HepG2 (cell line): ENCODE results near the gene EFCAB11. TPM values are rescaled to one million over a fixed set of nuclear protein-coding genes. Genes with fewer than 3 reads are reported as not detected.

Experiments
- ATAC-seq: fragments of 200-7000 bp; cut with Tn5 transposase; 3 replicates; pipeline ENCODE4 v1.9.1; 2020; ENCODE audit warnings: mild to moderate bottlenecking, moderate library complexity
- BruUV-seq: library from RNA; stranded (reverse); fragments of 400-500 nt; replicated peaks from 2 replicates; lab custom pipeline; 2021; lab: Mats Ljungman, UMichigan
- CTCF ChIA-PET: fragments of 300-600 bp; formaldehyde crosslinking; extraction: SDS; loops from one replicate; lab custom pipeline; 2021; ENCODE audit warnings: low total read pairs, inconsistent platforms, low intra/inter-chr PET ratio; lab: Yijun Ruan, JAX
- POLR2A ChIA-PET: fragments of 350-600 bp; sonication (Branson Sonifier 250); formaldehyde crosslinking; loops from one replicate; lab custom pipeline; 2020; ENCODE audit warnings: antibody characterized with exemption, inconsistent platforms; lab: Yijun Ruan, JAX
- DNase-seq: peaks from one replicate; pipeline ENCODE4 v3.0.0-alpha.2; 2015; ENCODE audit warnings: low spot score
- FAIRE-seq: peaks from 3 replicates; lab custom pipeline; 2011; peaks lifted over from hg19 to GRCh38; lab: Jason Lieb, UNC
- H2AFZ ChIP-seq: one replicate; pipeline ENCODE4 v1.6.1; 2011; ENCODE audit warnings: low read length, inconsistent platforms
- H3K27ac ChIP-seq: fragments of 300-600 bp; 3 replicates; pipeline ENCODE4 v1.8.0; 2011; ENCODE audit warnings: mixed run types, mild to moderate bottlenecking, mixed read lengths, low read length, inconsistent platforms; ENCODE audit not compliant: insufficient read depth; ENCODE audit errors: extremely low read length
- H3K27me3 ChIP-seq, 2 experiments: fragments of 200-600 bp in 1 of 2; 2 replicates in 1 of 2; 3 replicates in 1 of 2; pipeline versions ENCODE4 v1.6.0 to v1.8.0; 2011; ENCODE audit warnings: low read length in 2 of 2, mild to moderate bottlenecking in 2 of 2, moderate library complexity in 2 of 2, inconsistent platforms in 1 of 2; ENCODE audit not compliant: insufficient read depth in 2 of 2, control insufficient read depth in 1 of 2
- H3K36me3 ChIP-seq, 2 experiments: fragments of 200-600 bp in 1 of 2; replicated peaks in 1 of 2; 2 replicates in 1 of 2; 3 replicates in 1 of 2; pipeline versions ENCODE4 v1.5.1 to v1.8.0; 2011; ENCODE audit warnings: low read length in 2 of 2, inconsistent platforms in 1 of 2; ENCODE audit not compliant: insufficient read depth in 2 of 2, control insufficient read depth in 1 of 2
- H3K4me1 ChIP-seq: 2 replicates; pipeline ENCODE4 v1.5.1; 2012; ENCODE audit warnings: low read length, inconsistent platforms; ENCODE audit not compliant: insufficient read depth
- H3K4me2 ChIP-seq: 2 replicates; pipeline ENCODE4 v1.6.0; 2011; ENCODE audit warnings: low read depth, low read length, inconsistent platforms
- H3K4me3 ChIP-seq, 3 experiments: fragments of 200-600 bp in 1 of 3; sonication (generic), shearing (Covaris generic) in 1 of 3; replicated peaks in 1 of 3; 2 replicates each; pipeline ENCODE4 v1.5.1; 2011 to 2016; ENCODE audit warnings: low read length in 3 of 3, inconsistent platforms in 2 of 3, low read depth in 2 of 3, mild to moderate bottlenecking in 2 of 3, control low read depth in 1 of 3, mixed read lengths in 1 of 3; ENCODE audit not compliant: insufficient read depth in 1 of 3
- H3K79me2 ChIP-seq: one replicate; pipeline ENCODE4 v1.6.1; 2011; ENCODE audit warnings: low read length, inconsistent platforms; ENCODE audit not compliant: insufficient read depth
- H3K9ac ChIP-seq: 2 replicates; pipeline ENCODE4 v1.6.0; 2011; ENCODE audit warnings: mild to moderate bottlenecking, low read depth, low read length, inconsistent platforms; ENCODE audit not compliant: insufficient read depth
- H3K9me3 ChIP-seq: 2 replicates; pipeline ENCODE4 v1.5.1; 2012; ENCODE audit warnings: mild to moderate bottlenecking, low read length
- H4K20me1 ChIP-seq: 2 replicates; pipeline ENCODE4 v1.6.0; 2011; ENCODE audit warnings: inconsistent platforms, mild to moderate bottlenecking, low read length, moderate library complexity; ENCODE audit not compliant: insufficient read depth
- JUN ChIP-seq: sonication (generic); formaldehyde crosslinking; IDR thresholded peaks from 2 replicates; pipeline ENCODE4 v1.4.0; 2020; ENCODE audit warnings: mild to moderate bottlenecking, missing genetic modification reagents
- MAFF ChIP-seq: IDR thresholded peaks from 2 replicates; pipeline ENCODE4 v1.6.1; 2011; ENCODE audit warnings: low read depth, low read length, improper control_type of control experiment
- MAFK ChIP-seq, 2 experiments: IDR thresholded peaks in 1 of 2; conservative IDR thresholded peaks in 1 of 2; 2 replicates each; pipeline ENCODE4 v1.6.1; 2011; ENCODE audit warnings: improper control_type of control experiment in 2 of 2, low read length in 2 of 2
- MXD4 ChIP-seq: IDR thresholded peaks from 2 replicates; pipeline ENCODE4 v1.6.1; 2016; ENCODE audit warnings: mild to moderate bottlenecking, missing biosample characterization, missing genetic modification reagents
- SOX5 ChIP-seq: IDR thresholded peaks from 2 replicates; pipeline ENCODE4 v1.6.1; 2016; ENCODE audit warnings: borderline replicate concordance
- TCF7L2 ChIP-seq: IDR thresholded peaks from 2 replicates; pipeline ENCODE4 v1.6.1; 2011; ENCODE audit warnings: mild to moderate bottlenecking, low read depth, low read length, moderate library complexity
- U2AF1 ChIP-seq: fragments of 200-400 bp; formaldehyde crosslinking; optimal IDR thresholded peaks from 2 replicates; pipeline ENCODE3; 2017; ENCODE audit warnings: mild to moderate bottlenecking, low read depth, low read length
- ZNF44 ChIP-seq: sonication (generic); formaldehyde crosslinking; IDR thresholded peaks from 2 replicates; pipeline ENCODE4 v1.5.1; 2020; ENCODE audit warnings: mild to moderate bottlenecking, missing genetic modification reagents
- ZNF484 ChIP-seq: sonication (generic); formaldehyde crosslinking; IDR thresholded peaks from 2 replicates; pipeline ENCODE4 v1.5.1; 2020; ENCODE audit warnings: mild to moderate bottlenecking, low read depth, missing genetic modification reagents, borderline replicate concordance
- ZNF792 ChIP-seq: IDR thresholded peaks from 2 replicates; pipeline ENCODE4 v1.6.1; 2016
- ZNF841 ChIP-seq: sonication (generic); formaldehyde crosslinking; IDR thresholded peaks from 2 replicates; pipeline ENCODE4 v1.8.1; 2023; ENCODE audit warnings: missing genetic modification reagents, borderline replicate concordance
- WGBS: methylation state at CpG from one replicate; pipeline ENCODE4 v1.1.6; 2017; ENCODE audit warnings: low lambda C conversion rate; 5-methylcytosine and 5-hydroxymethylcytosine counted together
- in situ Hi-C: cut with HindIII; loops from 2 replicates; pipeline ENCODE4 v1.10.0; 2017; ENCODE audit warnings: low pct_unique_long_range_greater_than_20kb; ENCODE audit not compliant: extremely low pct_ligation_motif_present
- intact Hi-C: fragments of 100-400 bp; cut with micrococcal nuclease; formaldehyde crosslinking; loops from one replicate; pipeline ENCODE4 v1.10.0; 2022; ENCODE audit not compliant: unreplicated experiment
- polyA plus RNA-seq, 8 experiments: library from polyadenylated mRNA; depleted of rRNA in 3 of 8; stranded (reverse) in 7 of 8; unstranded in 1 of 8; fragments of >200 nt; fragmentation: Illumina TruSeq in 4 of 8; extraction: Trizol in 4 of 8; gene quantifications; 2 replicates each; pipeline versions ENCODE4 v1.2.1 to v1.2.3, GENCODE V29; 2011 to 2016; ENCODE audit warnings: low read depth in 4 of 8, missing spikeins in 1 of 8, mixed read lengths in 1 of 8; ENCODE audit not compliant: insufficient read depth in 1 of 8
- total RNA-seq, 5 experiments: library from RNA; depleted of rRNA; stranded (reverse); fragments of >200 nt; fragmentation: Illumina TruSeq; extraction: Trizol; gene quantifications; 2 replicates each; pipeline ENCODE4 v1.2.3, GENCODE V29; 2016; ENCODE audit warnings: low read depth in 1 of 5
- TF ChIP-seq, protein P1 (sequence below), 2 experiments: sonication (generic) in 1 of 2; formaldehyde crosslinking in 1 of 2; IDR thresholded peaks; 2 replicates each; pipeline versions ENCODE4 v1.5.1 to v1.6.1; 2011 to 2020; ENCODE audit warnings: borderline replicate concordance in 1 of 2, low read depth in 1 of 2, low read length in 1 of 2, mild to moderate bottlenecking in 1 of 2, missing genetic modification reagents in 1 of 2, moderate library complexity in 1 of 2
- TF ChIP-seq, protein P2 (sequence below), 2 experiments: sonication (generic) in 1 of 2; formaldehyde crosslinking in 1 of 2; IDR thresholded peaks; 2 replicates each; pipeline versions ENCODE4 v1.4.0 to v1.6.1; 2016 to 2020; ENCODE audit warnings: borderline replicate concordance in 1 of 2, low read depth in 1 of 2, mild to moderate bottlenecking in 1 of 2, missing genetic modification reagents in 1 of 2

Gene EFCAB11
- total and polyA plus RNA-seq, 2 of the 13 experiments (the other 11 are each of a cell fraction or from before 2014, with no cell fraction given) = 8.2 to 31.5 TPM

DNA sequence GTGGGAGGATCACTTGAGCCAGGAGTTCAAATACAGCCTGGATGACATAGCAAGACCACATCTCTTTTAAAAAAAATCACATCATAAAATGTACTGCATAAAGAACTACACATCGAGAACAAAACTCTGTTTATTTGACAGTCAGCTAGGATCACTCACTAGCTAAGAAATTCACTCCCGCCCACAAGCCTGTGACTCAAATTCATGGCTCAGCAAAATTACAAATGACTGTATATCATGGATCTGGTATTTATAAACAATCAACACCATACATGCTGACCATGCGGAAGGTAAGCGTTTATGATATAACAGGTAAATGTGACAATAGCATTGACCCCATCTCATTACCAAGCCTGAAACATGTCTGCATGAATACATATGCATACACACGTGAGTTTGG, 206.5 kb downstream of the EFCAB11 start:
- H3K4me1 ChIP-seq = peaks cover 39% of the 10 kb centered on the region
- no peak overlapping the region for H3K27ac ChIP-seq
- TF ChIP-seq ZNF792 (CRISPR knock-in tag) (no peak), U2AF1 (no peak), MAFF (peak; percentile 56), ZNF841 (CRISPR knock-in tag) (no peak), TCF7L2 (no peak), MAFK (conservative IDR thresholded peaks at IDR 0.05 in 1 of 2, IDR thresholded peaks at IDR 0.05 in 1 of 2; ENCODE audit: low read length in 2 of 2) (peak; percentile 64 to 73; a peak in 3 of 4 replicates), MXD4 (CRISPR knock-in tag) (no peak), JUN (CRISPR knock-in tag) (no peak), ZNF44 (CRISPR knock-in tag) (no peak)
- no peak for ATAC-seq
- H3K27me3 ChIP-seq = no peaks in the 10 kb centered on the region; a peak in 1 of 5 replicates
- ChIA-PET POLR2A (no interaction called here), CTCF (no interaction called here)
- H3K4me3 ChIP-seq = no peak overlapping the region
- no peak overlapping the region for H2AFZ ChIP-seq
- H3K9me3 ChIP-seq = no peaks in the 10 kb centered on the region
- WGBS = 54% methylated on average over 5 of the region's 5 CpGs
- BruUV-seq = no TSS peak
- no peak for DNase-seq
- H3K4me2 ChIP-seq = no peak overlapping the region
- H3K36me3 ChIP-seq = no peaks in the 10 kb centered on the region
- intact Hi-C loops (no loop called here), in situ Hi-C loops (no loop called here)
- no peaks in the 10 kb centered on the region for H3K79me2 ChIP-seq
- H4K20me1 ChIP-seq = no peaks in the 10 kb centered on the region
- H3K9ac ChIP-seq = no peak overlapping the region
- FAIRE-seq = no peak

DNA sequence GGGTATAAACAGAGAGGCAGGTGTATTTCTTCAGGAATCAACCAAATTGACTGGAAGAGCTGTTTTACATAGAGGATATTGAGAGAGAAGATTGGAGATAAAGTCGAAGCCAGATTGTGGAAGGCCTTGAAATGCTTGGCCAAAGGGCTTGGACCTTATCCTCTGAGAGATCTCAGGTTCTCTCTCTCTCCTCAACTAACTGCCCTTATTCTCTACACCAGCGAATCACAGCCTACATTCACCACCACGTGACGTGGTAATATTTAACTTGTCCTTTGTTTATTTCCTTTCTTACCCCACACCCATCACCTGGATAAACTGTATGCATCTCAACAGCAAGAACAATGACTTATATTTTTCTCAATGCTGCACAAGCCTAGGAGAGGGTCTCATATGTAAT, 207.4 kb downstream of the EFCAB11 start:
- ATAC-seq = no peak
- TF ChIP-seq, protein P1, sequence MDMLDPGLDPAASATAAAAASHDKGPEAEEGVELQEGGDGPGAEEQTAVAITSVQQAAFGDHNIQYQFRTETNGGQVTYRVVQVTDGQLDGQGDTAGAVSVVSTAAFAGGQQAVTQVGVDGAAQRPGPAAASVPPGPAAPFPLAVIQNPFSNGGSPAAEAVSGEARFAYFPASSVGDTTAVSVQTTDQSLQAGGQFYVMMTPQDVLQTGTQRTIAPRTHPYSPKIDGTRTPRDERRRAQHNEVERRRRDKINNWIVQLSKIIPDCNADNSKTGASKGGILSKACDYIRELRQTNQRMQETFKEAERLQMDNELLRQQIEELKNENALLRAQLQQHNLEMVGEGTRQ (IDR thresholded peaks at IDR 0.05; ENCODE audit: low read depth, low read length) = 0 out of 2 replicates have a peak, but pooled peaks have one; percentile 25
- TF ChIP-seq, protein P1 (CRISPR knock-in tag; IDR thresholded peaks at IDR 0.05; ENCODE audit: borderline replicate concordance) = peak; percentile 55; the same call in 1 of the 2 replicates
- no peak for TF ChIP-seq ZNF484 (CRISPR knock-in tag)
- TF ChIP-seq, protein P2, sequence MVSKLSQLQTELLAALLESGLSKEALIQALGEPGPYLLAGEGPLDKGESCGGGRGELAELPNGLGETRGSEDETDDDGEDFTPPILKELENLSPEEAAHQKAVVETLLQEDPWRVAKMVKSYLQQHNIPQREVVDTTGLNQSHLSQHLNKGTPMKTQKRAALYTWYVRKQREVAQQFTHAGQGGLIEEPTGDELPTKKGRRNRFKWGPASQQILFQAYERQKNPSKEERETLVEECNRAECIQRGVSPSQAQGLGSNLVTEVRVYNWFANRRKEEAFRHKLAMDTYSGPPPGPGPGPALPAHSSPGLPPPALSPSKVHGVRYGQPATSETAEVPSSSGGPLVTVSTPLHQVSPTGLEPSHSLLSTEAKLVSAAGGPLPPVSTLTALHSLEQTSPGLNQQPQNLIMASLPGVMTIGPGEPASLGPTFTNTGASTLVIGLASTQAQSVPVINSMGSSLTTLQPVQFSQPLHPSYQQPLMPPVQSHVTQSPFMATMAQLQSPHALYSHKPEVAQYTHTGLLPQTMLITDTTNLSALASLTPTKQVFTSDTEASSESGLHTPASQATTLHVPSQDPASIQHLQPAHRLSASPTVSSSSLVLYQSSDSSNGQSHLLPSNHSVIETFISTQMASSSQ (IDR thresholded peaks at IDR 0.05; ENCODE audit: low read depth) = 0 out of 2 replicates have a peak, but pooled peaks have one; percentile 25
- TF ChIP-seq, protein P2 (CRISPR knock-in tag; IDR thresholded peaks at IDR 0.05; ENCODE audit: borderline replicate concordance) = no peak
- TF ChIP-seq SOX5 (CRISPR knock-in tag) = 0 out of 2 replicates have a peak, but pooled peaks have one; percentile 21

More for the DNA sequence above, 207.4 kb downstream of the EFCAB11 start:
- H3K4me1 ChIP-seq = peaks cover 39% of the 10 kb centered on the region
- H2AFZ ChIP-seq = no peak overlapping the region
- in situ Hi-C loops (no loop called here), intact Hi-C loops (no loop called here)
- no peak overlapping the region for H3K9ac ChIP-seq
- no peak for FAIRE-seq
- no peak overlapping the region for H3K4me3 ChIP-seq
- H4K20me1 ChIP-seq = no peaks in the 10 kb centered on the region
- H3K4me2 ChIP-seq = no peak overlapping the region
- no peak overlapping the region for H3K27ac ChIP-seq
- WGBS = 3% methylated on average over 4 of the region's 4 CpGs
- H3K9me3 ChIP-seq = peaks cover 7% of the 10 kb centered on the region
- BruUV-seq = no TSS peak
- CTCF ChIA-PET = no interaction called here
- no peaks in the 10 kb centered on the region for H3K79me2 ChIP-seq
- POLR2A ChIA-PET = no interaction called here
- DNase-seq = no peak
- H3K36me3 ChIP-seq = no peaks in the 10 kb centered on the region
- no peaks in the 10 kb centered on the region; a peak in 1 of 5 replicates for H3K27me3 ChIP-seq
